Measurements from ENCODE around the gene TRIOBP. TPM values are rescaled to one million over a fixed set of nuclear protein-coding genes. Genes with fewer than 3 reads are reported as not detected.

Gene TRIOBP
- total RNA-seq, 1 donor from 2014 or later: 32.9 TPM

DNA sequence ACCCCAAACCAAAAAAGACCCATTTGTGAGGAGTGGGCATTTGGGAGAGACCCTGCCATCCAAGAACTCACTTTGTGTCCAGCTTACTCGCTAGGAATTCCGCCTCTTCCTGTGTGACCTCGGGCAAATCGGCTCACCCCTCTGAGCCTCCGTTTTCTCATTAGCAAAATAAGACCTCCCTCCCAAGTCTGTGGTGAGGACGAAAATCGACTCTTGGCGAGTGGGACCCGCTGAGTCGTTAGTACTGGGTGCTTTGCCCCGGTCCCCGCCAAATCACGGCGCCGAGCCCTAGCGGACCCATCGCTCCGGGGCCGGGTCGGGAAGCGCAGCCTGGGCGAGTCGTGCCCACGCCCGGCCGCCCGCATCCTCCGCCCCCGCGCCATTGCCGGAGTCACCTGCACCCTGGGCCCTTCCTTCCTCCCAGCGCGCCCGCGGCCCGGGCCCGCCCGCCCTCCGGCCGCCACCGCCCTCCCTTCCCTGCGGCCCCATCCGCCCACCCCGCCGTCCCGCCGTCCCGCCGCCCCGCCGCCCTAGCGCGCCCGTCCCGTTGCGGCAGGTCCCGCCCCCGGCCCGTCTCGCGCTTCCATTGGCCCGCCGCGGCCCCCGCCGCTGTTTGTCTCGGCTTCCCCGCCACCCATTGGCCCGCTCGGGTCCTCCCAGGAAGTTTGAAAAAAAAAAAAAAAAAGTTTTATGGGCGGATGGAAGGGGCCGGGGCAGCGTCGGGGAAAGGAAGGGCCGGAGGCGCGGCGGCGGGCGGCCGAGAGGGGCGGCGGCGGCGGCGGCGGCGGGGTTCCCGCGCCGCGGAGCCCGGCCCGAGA is 48.9 kb downstream of the TRIOBP start:
- H3K27ac Mint-ChIP-seq: peak overlapping the region; percentile 74
- H3K36me3 Mint-ChIP-seq (ENCODE audit: low read depth): peaks cover 5% of the 10 kb centered on the region
- DNase-seq (ENCODE audit: low spot score): peak; percentile 85

DNA sequence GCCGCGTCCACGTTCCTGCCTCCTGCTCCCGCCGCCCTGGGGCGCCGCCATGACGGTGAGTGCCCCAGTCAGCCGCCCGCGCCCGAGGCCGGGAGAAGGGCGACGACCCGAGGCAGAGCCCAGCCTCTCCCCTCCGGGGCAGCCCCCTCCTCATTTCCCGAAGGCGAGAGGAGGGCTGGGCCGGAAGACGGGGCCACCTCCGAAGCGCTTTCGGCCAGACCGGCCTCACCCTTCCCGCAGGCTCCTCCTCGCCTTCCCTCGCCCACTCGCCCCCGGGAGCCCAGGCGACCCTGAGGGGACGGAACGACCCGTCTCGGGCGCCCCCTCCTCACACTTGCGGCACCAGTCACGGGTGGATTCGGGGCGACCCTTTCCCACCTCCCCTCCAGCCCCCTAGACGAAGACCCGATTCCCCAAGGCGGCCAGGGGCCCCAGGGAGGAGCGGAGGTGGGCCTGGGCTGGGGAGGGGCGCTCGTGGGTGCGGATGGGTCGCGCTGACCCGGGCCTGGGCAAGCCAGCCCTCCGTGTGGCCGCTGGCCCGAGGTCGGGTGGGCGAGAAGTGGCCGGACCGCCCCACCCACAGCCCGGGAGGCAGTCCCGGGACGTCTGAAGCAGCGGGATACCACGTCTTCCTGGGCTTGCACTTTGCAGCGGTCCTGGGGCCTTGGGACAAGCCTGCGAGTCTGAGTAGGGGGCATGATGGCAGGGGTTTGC is 49.7 kb downstream of the TRIOBP start:
- DNase-seq (ENCODE audit: low spot score): peak; percentile 6
- no peaks in the 10 kb centered on the region for H3K9me3 Mint-ChIP-seq

More for the DNA sequence above, 48.9 kb downstream of the TRIOBP start:
- Mint-ChIP-seq H3K9me3 (no peaks in the 10 kb centered on the region), H3K4me1 (ENCODE audit: low read depth) (peaks cover 25% of the 10 kb centered on the region), H3K27me3 (ENCODE audit: insufficient read depth) (no peaks in the 10 kb centered on the region), H3K4me3 (peak overlapping the region; percentile 83)
- intact Hi-C loops (cut with micrococcal nuclease): loop anchor here (1.0 to 10.0 kb wide), 5 partner anchors 70 to 211 kb away; partner anchors contain the start of genes C22orf23, EIF3L, LGALS1 and POLR2F

DNA sequence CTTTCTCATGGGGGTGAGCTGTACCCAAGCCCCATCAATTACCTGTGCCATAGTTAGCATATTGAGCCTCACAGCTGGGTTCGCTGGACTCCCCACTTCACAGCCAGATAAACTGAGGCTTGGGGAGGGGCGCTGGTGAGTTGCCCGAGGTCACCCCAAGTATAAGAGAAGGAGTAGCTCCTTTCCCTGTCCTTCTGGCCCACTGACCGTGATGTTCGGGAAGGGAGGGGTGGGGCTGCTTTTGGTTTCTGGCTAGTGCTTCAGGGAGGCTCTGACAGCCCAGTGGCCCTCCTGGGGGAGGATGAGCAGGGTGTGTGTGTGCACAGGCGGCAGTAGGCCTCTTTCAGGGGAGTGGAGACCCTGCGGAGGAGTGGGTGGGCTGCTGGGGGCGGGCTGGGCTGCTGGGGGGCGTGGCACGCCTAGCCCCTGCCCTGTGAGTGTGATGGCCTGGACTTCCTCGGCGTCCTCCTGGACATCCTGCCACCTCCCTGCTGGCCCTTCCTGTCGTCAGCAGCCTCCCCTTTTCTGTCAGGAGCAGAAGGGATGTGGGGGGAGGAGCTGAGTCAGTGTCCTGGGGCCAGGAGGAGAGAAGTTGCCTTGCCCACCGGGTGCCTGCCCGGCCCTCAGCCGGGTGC is 50.3 kb downstream of the TRIOBP start:
- H3K4me1 Mint-ChIP-seq (ENCODE audit: low read depth): peaks cover 25% of the 10 kb centered on the region
- no peaks in the 10 kb centered on the region for H3K9me3 Mint-ChIP-seq
- H3K4me3 Mint-ChIP-seq: peak overlapping the region; percentile 92
- peak overlapping the region; percentile 83 for H3K27ac Mint-ChIP-seq
- H3K36me3 Mint-ChIP-seq (ENCODE audit: low read depth): peaks cover 5% of the 10 kb centered on the region
- no peaks in the 10 kb centered on the region for H3K27me3 Mint-ChIP-seq (ENCODE audit: insufficient read depth)
- no peak for DNase-seq (ENCODE audit: low spot score)
- intact Hi-C loops (cut with micrococcal nuclease): loop anchor here (1.0 to 10.0 kb wide), 4 partner anchors 60 to 212 kb away; partner anchors contain the start of genes C22orf23, GCAT and POLR2F

More for the DNA sequence above, 49.7 kb downstream of the TRIOBP start:
- H3K27me3 Mint-ChIP-seq (ENCODE audit: insufficient read depth): no peaks in the 10 kb centered on the region
- H3K36me3 Mint-ChIP-seq (ENCODE audit: low read depth): peaks cover 5% of the 10 kb centered on the region
- intact Hi-C loops (cut with micrococcal nuclease): loop anchor here (1.0 to 10.0 kb wide), 6 partner anchors 61 to 212 kb away; partner anchors contain the start of genes C22orf23, EIF3L, GCAT and LGALS1
- peak overlapping the region; percentile 92 for H3K4me3 Mint-ChIP-seq
- peak overlapping the region; percentile 83 for H3K27ac Mint-ChIP-seq
- H3K4me1 Mint-ChIP-seq (ENCODE audit: low read depth): peaks cover 25% of the 10 kb centered on the region

DNA sequence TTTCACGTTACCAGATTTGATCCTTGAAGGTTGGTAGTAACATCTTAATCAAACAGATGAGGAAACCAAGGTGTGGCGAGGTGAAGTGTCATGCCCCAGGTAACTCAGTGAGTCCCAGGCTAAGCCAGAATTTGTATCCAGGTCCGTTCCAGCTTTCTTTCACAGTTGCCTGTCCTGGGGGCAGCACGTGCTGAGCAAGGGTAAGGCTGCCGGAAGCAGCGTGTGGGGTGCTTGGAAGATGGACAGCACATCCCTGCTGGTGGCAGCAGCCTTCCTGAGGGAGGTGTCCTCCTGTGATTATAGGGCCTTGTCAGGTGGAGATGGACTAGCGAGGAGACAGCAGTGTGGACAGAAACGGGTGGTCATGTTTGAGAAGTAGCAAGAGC is 50.9 kb downstream of the TRIOBP start:
- Mint-ChIP-seq H3K27ac (peak overlapping the region; percentile 5), H3K27me3 (ENCODE audit: insufficient read depth) (no peaks in the 10 kb centered on the region), H3K9me3 (no peaks in the 10 kb centered on the region), H3K4me1 (ENCODE audit: low read depth) (peaks cover 20% of the 10 kb centered on the region), H3K36me3 (ENCODE audit: low read depth) (peaks cover 5% of the 10 kb centered on the region), H3K4me3 (peak overlapping the region; percentile 92)
- intact Hi-C loops (cut with micrococcal nuclease): loop anchor here (1.0 to 10.0 kb wide), 4 partner anchors 60 to 213 kb away; partner anchors contain the start of genes C22orf23, GCAT and POLR2F
- DNase-seq (ENCODE audit: low spot score): no peak

DNA sequence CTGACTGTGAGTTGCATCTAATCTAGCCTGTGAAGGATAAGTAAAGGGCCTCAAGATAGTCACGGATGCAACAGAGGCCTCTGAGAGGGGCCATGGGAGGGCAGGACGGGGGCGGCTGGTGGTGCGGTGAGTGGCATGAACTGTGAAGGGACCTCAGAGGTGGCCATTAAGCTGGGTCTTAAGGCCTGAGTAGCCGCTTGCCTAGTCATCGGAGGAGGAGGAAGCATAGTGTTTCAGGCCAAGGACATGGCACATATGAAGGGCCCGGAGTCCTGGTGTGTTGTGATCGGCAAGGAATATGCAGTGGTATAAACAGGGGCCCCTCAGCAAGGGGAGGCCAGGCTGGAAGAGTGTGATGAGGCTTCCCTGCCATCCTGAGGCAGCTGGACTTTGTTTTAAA is 51.8 kb downstream of the TRIOBP start:
- Mint-ChIP-seq H3K4me3 (peak overlapping the region; percentile 45), H3K4me1 (ENCODE audit: low read depth) (peaks cover 17% of the 10 kb centered on the region)
- intact Hi-C loops (cut with micrococcal nuclease): loop anchor here (5.0 to 10.0 kb wide), 2 partner anchors 204 to 214 kb away; partner anchors contain the start of genes C22orf23 and POLR2F

DNA sequence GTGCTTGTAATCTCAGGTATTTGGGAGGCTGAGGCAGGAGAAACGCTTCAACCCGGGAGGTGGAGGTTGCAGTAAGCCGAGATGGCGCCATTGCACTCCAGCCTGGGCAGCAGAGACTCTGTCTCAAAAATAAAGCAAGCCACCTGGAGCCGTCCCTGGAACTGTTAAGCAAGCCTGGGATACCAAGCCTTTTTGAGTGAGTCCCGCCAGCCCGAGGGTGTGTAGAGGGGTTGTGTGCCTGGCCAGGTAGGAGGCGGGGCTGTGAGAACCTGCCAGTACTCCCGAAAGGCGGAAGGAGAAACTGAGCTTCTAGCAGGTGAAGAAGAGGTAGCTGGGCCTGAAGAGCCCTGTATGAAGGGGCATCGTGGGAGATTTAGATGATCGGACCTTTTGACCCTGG is 52.4 kb downstream of the TRIOBP start:
- Mint-ChIP-seq H3K4me3 (no peak overlapping the region), H3K4me1 (ENCODE audit: low read depth) (peaks cover 16% of the 10 kb centered on the region), H3K36me3 (ENCODE audit: low read depth) (peaks cover 2% of the 10 kb centered on the region), H3K27ac (no peak overlapping the region), H3K9me3 (no peaks in the 10 kb centered on the region), H3K27me3 (ENCODE audit: insufficient read depth) (no peaks in the 10 kb centered on the region)
- no peak for DNase-seq (ENCODE audit: low spot score)
- intact Hi-C loops (cut with micrococcal nuclease): loop anchor here (5.0 to 10.0 kb wide), 2 partner anchors 203 to 214 kb away; partner anchors contain the start of genes C22orf23 and POLR2F

More for the DNA sequence above, 51.8 kb downstream of the TRIOBP start:
- no peak for DNase-seq (ENCODE audit: low spot score)
- Mint-ChIP-seq H3K9me3 (no peaks in the 10 kb centered on the region), H3K36me3 (ENCODE audit: low read depth) (peaks cover 3% of the 10 kb centered on the region), H3K27me3 (ENCODE audit: insufficient read depth) (no peaks in the 10 kb centered on the region), H3K27ac (no peak overlapping the region)

DNA sequence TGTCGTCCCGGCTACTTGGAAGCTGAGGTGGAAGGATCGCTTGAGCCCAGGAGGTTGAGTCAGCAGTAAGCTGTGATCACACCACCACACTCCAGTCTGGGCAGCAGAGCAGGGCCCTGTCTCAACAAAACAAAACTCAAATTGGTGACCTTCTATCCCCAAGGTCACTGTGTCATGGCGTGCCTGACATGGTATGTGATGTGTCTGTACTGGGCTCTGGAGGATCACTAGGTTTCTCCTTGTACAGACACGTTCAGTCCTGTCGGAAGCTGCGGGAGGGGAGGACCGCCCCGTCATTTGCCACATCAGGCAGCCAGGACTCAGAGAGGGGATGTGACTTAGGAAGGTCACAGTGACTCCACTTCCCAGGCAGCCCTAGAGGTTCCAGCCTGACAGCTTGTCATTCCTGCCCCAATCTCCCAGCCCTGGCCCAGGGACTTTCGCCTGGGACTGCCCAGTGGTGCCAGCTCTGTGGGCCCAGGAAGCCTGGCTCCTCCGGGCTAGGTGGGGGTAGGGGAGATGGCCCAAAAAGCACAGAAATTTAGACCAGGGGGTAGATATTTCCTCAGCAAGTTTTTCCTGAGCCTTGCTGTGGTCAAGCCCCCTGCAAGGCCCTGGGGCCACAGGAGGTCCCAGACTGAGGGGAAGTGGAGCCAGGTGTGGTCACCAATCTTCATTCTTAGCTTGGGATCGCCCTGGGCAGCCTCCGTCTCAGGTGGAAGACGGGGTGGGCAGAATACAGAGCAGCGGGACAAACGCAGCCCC is 53.2 kb downstream of the TRIOBP start:
- peaks cover 13% of the 10 kb centered on the region for H3K4me1 Mint-ChIP-seq (ENCODE audit: low read depth)
- DNase-seq (ENCODE audit: low spot score): no peak

DNA sequence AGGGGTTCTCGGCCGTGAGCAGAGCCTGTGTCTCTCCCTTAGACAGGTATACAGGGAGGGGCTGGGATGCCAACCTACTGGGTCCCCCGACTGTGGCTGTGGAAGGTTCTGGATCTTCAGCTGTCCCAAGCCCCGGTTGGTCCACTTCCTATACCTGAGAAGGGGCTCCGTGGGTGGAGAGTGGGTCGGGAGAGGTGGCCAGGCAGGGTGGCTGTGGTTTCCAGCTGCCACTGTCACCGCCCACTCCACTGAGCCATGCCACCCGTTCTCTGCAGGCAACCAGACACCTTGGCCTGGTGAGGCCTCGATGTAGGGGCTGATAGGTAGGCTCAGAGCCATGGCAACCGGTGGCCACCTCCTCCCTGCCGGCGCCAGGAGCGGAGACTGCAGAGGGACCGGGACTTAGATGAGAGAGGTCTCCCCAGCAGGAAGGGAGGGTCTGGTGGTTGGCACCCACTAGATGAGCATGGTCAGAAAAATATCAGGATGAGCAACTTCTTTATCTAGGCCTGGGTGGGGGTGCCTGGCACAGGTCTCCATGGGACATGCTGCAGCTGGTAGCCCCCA is 53.8 kb downstream of the TRIOBP start:
- intact Hi-C loops (cut with micrococcal nuclease): no loop called here
- H3K4me1 Mint-ChIP-seq (ENCODE audit: low read depth): peaks cover 6% of the 10 kb centered on the region
- no peaks in the 10 kb centered on the region for H3K27me3 Mint-ChIP-seq (ENCODE audit: insufficient read depth)
- no peak for DNase-seq (ENCODE audit: low spot score)
- no peaks in the 10 kb centered on the region for H3K9me3 Mint-ChIP-seq
- no peak overlapping the region for H3K4me3 Mint-ChIP-seq
- peaks cover 8% of the 10 kb centered on the region for H3K36me3 Mint-ChIP-seq (ENCODE audit: low read depth)
- H3K27ac Mint-ChIP-seq: no peak overlapping the region

More for the DNA sequence above, 53.2 kb downstream of the TRIOBP start:
- H3K4me3 Mint-ChIP-seq: no peak overlapping the region
- H3K27me3 Mint-ChIP-seq (ENCODE audit: insufficient read depth): no peaks in the 10 kb centered on the region
- intact Hi-C loops (cut with micrococcal nuclease): loop anchor here (5.0 to 10.0 kb wide), 2 partner anchors 202 to 215 kb away; partner anchors contain the start of genes C22orf23 and POLR2F
- H3K36me3 Mint-ChIP-seq (ENCODE audit: low read depth): peaks cover 5% of the 10 kb centered on the region
- no peak overlapping the region for H3K27ac Mint-ChIP-seq
- H3K9me3 Mint-ChIP-seq: no peaks in the 10 kb centered on the region

DNA sequence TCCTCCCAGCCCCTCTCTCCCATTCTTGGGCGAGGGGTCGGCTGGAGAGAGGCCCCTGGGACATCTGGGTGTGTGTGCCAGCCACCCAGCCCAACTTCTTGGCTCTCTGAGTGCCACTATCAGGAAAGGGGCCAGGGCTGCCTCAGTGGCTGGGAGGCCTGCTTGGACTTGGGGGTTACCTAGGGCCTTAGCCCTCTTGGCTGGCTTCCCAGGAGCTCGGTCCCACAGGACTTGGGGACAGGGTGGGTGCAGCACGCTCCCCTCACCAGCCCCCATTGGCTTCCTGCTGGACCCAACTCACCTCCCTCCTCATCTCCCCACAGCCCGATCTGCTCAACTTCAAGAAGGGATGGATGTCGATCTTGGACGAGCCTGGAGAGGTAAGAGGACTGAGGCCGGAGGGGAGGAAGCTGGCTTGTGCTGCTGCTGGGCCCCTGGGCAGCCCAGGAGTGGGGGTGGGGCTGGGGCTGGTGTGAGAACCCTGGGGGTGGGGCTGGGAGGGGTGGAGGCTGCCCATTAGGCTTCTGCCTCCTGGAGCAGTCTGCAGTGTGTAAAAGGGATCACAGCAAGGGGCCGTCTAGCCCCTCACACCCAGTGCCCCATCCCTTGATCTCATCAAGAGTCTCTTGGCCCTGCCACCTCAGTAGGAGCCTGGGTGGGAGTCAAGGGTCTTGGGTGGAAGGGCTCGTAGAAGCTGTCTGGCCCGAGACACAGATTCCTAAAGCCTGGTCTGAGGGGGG is 54.8 kb downstream of the TRIOBP start:
- no peak overlapping the region for H3K4me3 Mint-ChIP-seq
- H3K36me3 Mint-ChIP-seq (ENCODE audit: low read depth): peaks cover 8% of the 10 kb centered on the region
- DNase-seq (ENCODE audit: low spot score): no peak
- intact Hi-C loops (cut with micrococcal nuclease): no loop called here
- no peaks in the 10 kb centered on the region for H3K9me3 Mint-ChIP-seq
- no peak overlapping the region for H3K27ac Mint-ChIP-seq
- no peaks in the 10 kb centered on the region for H3K27me3 Mint-ChIP-seq (ENCODE audit: insufficient read depth)
- H3K4me1 Mint-ChIP-seq (ENCODE audit: low read depth): peaks cover 6% of the 10 kb centered on the region

DNA sequence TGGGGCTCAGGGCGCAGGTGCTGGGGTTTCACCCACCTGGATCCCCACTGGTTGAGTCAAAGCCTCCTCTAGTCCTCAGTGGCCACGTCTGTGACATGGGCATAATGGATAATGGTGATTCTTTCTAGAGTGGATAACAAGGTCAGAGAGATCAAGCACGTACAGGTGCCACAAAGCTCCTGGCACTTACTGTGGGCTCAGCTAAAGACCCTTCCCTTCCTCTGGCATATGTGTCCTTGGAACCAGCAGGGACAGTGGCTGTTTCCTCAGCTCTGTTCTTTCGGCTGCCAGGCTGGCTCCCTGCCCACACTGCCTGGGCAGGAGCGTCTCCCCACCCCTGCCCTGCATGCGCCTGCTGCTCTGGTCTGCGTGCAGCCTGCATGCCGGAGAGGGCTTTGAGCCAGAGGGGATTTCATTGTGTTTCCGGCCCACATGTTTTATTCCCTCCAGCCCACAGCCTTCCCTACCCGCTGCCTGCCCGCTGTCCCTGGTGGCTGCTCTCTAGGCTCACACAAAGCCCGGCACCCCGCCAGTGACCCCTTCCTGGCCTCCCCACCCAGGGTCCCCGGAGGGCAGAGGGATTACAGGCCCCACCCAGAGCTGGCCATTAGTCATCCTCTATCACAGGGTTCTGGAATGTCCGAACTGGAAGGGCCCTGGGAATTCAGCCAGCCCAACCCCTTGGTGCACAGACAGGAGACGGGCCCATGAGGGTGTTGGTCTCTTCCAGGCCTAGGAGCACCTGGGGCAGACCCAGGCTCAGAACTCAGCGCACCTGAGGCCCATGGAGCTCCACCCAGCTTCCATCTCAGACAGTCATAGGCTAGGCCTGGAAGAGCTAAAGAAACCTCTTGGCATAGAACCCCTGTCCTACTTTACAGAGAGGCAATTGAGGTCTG is 55.6 kb downstream of the TRIOBP start:
- no peak for DNase-seq (ENCODE audit: low spot score)
- Mint-ChIP-seq H3K27ac (no peak overlapping the region), H3K4me3 (no peak overlapping the region), H3K9me3 (no peaks in the 10 kb centered on the region), H3K4me1 (ENCODE audit: low read depth) (peaks cover 6% of the 10 kb centered on the region), H3K36me3 (ENCODE audit: low read depth) (peaks cover 8% of the 10 kb centered on the region), H3K27me3 (ENCODE audit: insufficient read depth) (no peaks in the 10 kb centered on the region)
- intact Hi-C loops (cut with micrococcal nuclease): no loop called here
